Upper lobe of left lung (tissue), 6 donors: Measurements from ENCODE around the gene ARHGDIA. TPM values are rescaled to one million over a fixed set of nuclear protein-coding genes. Genes with fewer than 3 reads are reported as not detected.

Source experiments
- ATAC-seq, 2 donors: fragments of 200-7000 bp; cut with Tn5 transposase; one replicate each; pipeline ENCODE4 v1.9.1; 2022; ENCODE audit warnings: mild to moderate bottlenecking in 2 of 2, moderate library complexity in 2 of 2; ENCODE audit not compliant: low FRiP score in 2 of 2
- DNase-seq, 2 donors: peaks; one replicate each; pipeline ENCODE4 v3.0.0-alpha.2; 2019 to 2020
- H3K27ac ChIP-seq, 4 donors: fragments of 200-600 bp; sonication (generic); one replicate each; pipeline ENCODE4 v1.5.1; 2016 to 2019
- H3K27me3 ChIP-seq, 4 donors: fragments of 200-600 bp; sonication (generic); one replicate each; pipeline ENCODE4 v1.5.1; 2017 to 2019
- H3K36me3 ChIP-seq, 4 donors: fragments of 200-600 bp; sonication (generic); one replicate each; pipeline ENCODE4 v1.5.1; 2016 to 2019
- H3K4me1 ChIP-seq, 4 donors: fragments of 200-600 bp; sonication (generic); one replicate each; pipeline ENCODE4 v1.5.1; 2018 to 2019
- H3K4me3 ChIP-seq, 4 donors: fragments of 200-600 bp; sonication (generic); one replicate each; pipeline ENCODE4 v1.5.1; 2017 to 2019; ENCODE audit warnings: mild to moderate bottlenecking in 2 of 4, moderate library complexity in 1 of 4
- H3K9me3 ChIP-seq, 4 donors: fragments of 200-600 bp; sonication (generic); one replicate each; pipeline ENCODE4 v1.5.1; 2018 to 2019
- EP300 ChIP-seq, 4 donors: sonication (generic); formaldehyde crosslinking; IDR thresholded peaks; one replicate each; pipeline ENCODE4 v1.5.1; 2017; ENCODE audit warnings: antibody characterized with exemption in 4 of 4, control low read depth in 2 of 4
- POLR2A ChIP-seq, 4 donors: fragments of 450-650 bp; IDR thresholded peaks; one replicate each; pipeline ENCODE4 v1.5.1; 2016 to 2017; ENCODE audit warnings: antibody characterized with exemption in 4 of 4, mild to moderate bottlenecking in 2 of 4
- POLR2AphosphoS5 ChIP-seq, 2 donors: sonication (generic); formaldehyde crosslinking; IDR thresholded peaks; one replicate each; pipeline ENCODE4 v1.5.1; 2017; ENCODE audit warnings: antibody characterized with exemption in 2 of 2
- WGBS, 2 donors: methylation state at CpG; one replicate each; pipeline ENCODE4 v1.1.5; 2017 to 2018; 5-methylcytosine and 5-hydroxymethylcytosine counted together
- total RNA-seq, 6 donors: library from RNA; depleted of rRNA in 4 of 6; stranded (reverse); fragments of >200 nt in 4 of 6; gene quantifications; one replicate each; pipeline versions ENCODE4 v1.1.0 to v1.2.1, GENCODE V29; 2016 to 2021
- TF ChIP-seq, protein P1 (sequence below), 6 experiments: fragments of 450-650 bp in 4 of 6; fragments of 200-600 bp in 2 of 6; sonication (generic) in 2 of 6; IDR thresholded peaks; one replicate each; pipeline ENCODE4 v1.5.1; 2016 to 2019; ENCODE audit warnings: antibody characterized with exemption in 6 of 6
- donor health status: DM: no; HTN: no; CAD: no; lungs with moderate emphysema.
- donor health status: DM: no; HTN: yes; CAD: no; lungs with severe emphysema.

Gene ARHGDIA
- total RNA-seq, 6 donors from 2014 or later = 171 to 522 (median 302) TPM

DNA sequence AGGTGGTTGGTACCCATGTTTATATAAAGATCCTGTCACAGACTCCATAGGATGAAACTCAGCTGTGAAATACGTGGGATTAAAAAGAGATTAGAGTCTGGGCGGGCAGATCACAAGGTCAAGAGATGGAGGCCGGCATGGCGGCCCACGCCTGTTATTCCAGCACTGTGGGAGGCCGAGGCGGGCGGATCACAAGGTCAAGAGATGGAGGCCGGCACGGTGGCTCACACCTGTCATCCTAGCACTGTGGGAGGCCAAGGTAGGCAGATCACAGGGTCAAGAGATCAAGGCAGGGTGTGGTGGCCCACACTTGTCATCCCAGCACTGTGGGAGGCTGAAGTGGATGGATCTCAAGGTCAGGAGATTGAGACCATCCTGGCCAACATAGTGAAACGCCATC lies 24.3 kb upstream of the ARHGDIA start:
- 92 to 95% methylated on average over 11 of the region's 11 CpGs for WGBS, 2 donors
- no peak overlapping the region for H3K4me3 ChIP-seq
- peak in 1 of 2 donors; percentile 53 for DNase-seq
- TF ChIP-seq EP300 (IDR thresholded peaks at IDR 0.05) = no peak
- no peak for TF ChIP-seq POLR2AphosphoS5 (IDR thresholded peaks at IDR 0.05)
- no peak for TF ChIP-seq POLR2A (IDR thresholded peaks at IDR 0.05)
- TF ChIP-seq, protein P1, sequence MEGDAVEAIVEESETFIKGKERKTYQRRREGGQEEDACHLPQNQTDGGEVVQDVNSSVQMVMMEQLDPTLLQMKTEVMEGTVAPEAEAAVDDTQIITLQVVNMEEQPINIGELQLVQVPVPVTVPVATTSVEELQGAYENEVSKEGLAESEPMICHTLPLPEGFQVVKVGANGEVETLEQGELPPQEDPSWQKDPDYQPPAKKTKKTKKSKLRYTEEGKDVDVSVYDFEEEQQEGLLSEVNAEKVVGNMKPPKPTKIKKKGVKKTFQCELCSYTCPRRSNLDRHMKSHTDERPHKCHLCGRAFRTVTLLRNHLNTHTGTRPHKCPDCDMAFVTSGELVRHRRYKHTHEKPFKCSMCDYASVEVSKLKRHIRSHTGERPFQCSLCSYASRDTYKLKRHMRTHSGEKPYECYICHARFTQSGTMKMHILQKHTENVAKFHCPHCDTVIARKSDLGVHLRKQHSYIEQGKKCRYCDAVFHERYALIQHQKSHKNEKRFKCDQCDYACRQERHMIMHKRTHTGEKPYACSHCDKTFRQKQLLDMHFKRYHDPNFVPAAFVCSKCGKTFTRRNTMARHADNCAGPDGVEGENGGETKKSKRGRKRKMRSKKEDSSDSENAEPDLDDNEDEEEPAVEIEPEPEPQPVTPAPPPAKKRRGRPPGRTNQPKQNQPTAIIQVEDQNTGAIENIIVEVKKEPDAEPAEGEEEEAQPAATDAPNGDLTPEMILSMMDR (IDR thresholded peaks at IDR 0.05) = no peak
- H3K27me3 ChIP-seq = no peaks in the 10 kb centered on the region
- peaks cover 11 to 68% (median 50%) of the 10 kb centered on the region in 4 donors for H3K36me3 ChIP-seq
- no peaks in the 10 kb centered on the region for H3K9me3 ChIP-seq
- peaks cover 9 to 20% (median 13%) of the 10 kb centered on the region in 4 donors for H3K4me1 ChIP-seq
- H3K27ac ChIP-seq = no peak overlapping the region
- no peak for ATAC-seq

DNA sequence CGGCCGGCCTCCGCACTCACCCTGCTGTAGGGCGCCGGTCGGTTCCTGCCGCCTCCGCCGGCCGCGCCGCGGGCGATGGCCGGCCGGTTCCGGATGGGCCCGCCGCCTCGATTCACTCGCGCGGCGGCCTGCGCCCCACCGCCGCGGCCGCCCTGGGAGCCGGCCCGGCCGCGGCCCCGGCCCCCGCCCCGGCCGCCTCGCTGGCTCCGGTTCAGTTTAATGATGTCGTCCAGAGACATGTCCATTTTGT lies 20.1 kb upstream of the ARHGDIA start:
- peak overlapping the region; percentile 93 to 95 (median 94) for H3K27ac ChIP-seq
- TF ChIP-seq EP300 (IDR thresholded peaks at IDR 0.05) (no peak), POLR2A (IDR thresholded peaks at IDR 0.05) (no peak), POLR2AphosphoS5 (IDR thresholded peaks at IDR 0.05) (no peak)
- TF ChIP-seq, protein P1 (IDR thresholded peaks at IDR 0.05) = no peak
- peak overlapping the region; percentile 83 to 100 (median 94) for H3K4me3 ChIP-seq
- H3K4me1 ChIP-seq = peaks cover 17 to 30% (median 23%) of the 10 kb centered on the region in 4 donors
- H3K36me3 ChIP-seq = peaks cover 17 to 65% (median 52%) of the 10 kb centered on the region in 4 donors
- DNase-seq (no peak), ATAC-seq (no peak)
- H3K9me3 ChIP-seq = no peaks in the 10 kb centered on the region
- no peaks in the 10 kb centered on the region for H3K27me3 ChIP-seq
- no CpG with 5 or more reads among the region's 40 CpGs for WGBS, 2 donors

DNA sequence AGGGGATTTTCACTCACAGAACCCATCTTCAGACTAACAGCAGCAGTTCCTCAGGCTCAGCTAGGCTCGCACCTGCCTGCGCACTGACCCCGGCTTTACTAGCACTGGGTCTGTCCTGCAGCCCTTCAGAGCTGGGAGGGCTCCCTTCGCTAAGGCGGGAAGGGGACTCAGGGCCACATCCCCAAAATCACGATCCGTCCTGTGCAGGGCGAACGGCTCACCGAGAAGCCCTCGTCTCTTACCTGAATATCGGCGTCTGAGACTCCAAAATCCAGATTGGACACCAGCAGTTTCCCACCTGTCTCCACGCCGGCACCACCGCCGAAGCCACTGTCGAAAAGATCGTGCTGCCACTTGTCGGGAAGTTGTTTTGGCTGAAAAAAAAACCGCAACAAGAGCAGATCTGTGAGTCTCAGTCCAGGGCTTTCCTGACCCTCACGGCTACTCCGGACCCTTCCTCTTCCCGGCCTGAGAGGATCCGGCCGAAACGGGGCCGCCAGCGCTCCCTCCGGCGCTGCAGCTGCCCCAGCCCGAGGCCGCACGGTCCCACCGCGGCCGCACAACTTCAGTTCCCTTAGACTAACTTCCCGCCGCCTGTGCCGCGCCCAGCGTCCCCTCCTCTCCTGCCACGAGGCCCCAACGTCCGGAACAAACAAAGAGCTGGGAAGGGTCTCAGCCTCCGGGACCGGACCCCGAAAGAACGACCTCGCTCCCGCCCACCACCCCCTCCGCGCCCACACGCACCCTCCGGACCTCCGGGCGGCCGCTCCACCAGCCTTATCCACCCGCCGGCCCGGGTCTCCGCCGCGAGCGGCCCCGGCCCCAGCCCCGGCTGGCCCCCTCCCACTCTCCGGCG lies 19.5 kb upstream of the ARHGDIA start:
- TF ChIP-seq, protein P1 (IDR thresholded peaks at IDR 0.05) = no peak
- TF ChIP-seq EP300 (IDR thresholded peaks at IDR 0.05) = no peak
- TF ChIP-seq POLR2A (IDR thresholded peaks at IDR 0.05) = no peak
- no peak for TF ChIP-seq POLR2AphosphoS5 (IDR thresholded peaks at IDR 0.05)
- ATAC-seq = no peak
- peak overlapping the region; percentile 83 to 100 (median 94) for H3K4me3 ChIP-seq
- WGBS, 2 donors = 9 to 39% methylated on average over 15 to 54 of the region's 69 CpGs
- DNase-seq = peak in 1 of 2 donors; percentile 86
- H3K27me3 ChIP-seq = no peaks in the 10 kb centered on the region
- H3K9me3 ChIP-seq = no peaks in the 10 kb centered on the region
- peak overlapping the region; percentile 93 to 95 (median 94) for H3K27ac ChIP-seq
- H3K36me3 ChIP-seq = peaks cover 17 to 65% (median 53%) of the 10 kb centered on the region in 4 donors
- H3K4me1 ChIP-seq = peaks cover 17 to 30% (median 23%) of the 10 kb centered on the region in 4 donors

- Histone ChIP-seq H3K27ac (no peak overlapping the region), H3K36me3 (peaks cover 17 to 65% (median 53%) of the 10 kb centered on the region in 4 donors), H3K9me3 (no peaks in the 10 kb centered on the region), H3K4me3 (no peak overlapping the region), H3K4me1 (peaks cover 17 to 30% (median 23%) of the 10 kb centered on the region in 4 donors), H3K27me3 (no peaks in the 10 kb centered on the region)
- TF ChIP-seq, protein P1 (IDR thresholded peaks at IDR 0.05) = no peak
- TF ChIP-seq POLR2A (IDR thresholded peaks at IDR 0.05) (no peak), POLR2AphosphoS5 (IDR thresholded peaks at IDR 0.05) (no peak), EP300 (IDR thresholded peaks at IDR 0.05) (no peak)
- DNase-seq (no peak), ATAC-seq (no peak)
- WGBS, 2 donors = 90 to 94% methylated on average over 9 of the region's 9 CpGs
Observed at GRCh38 chr17:81889602-81890001, 18.5 kb upstream of the ARHGDIA start.
